ENCODE data around the gene CEBPA.

The CEBPA gene

GRCh38 chr19:33263325-33264023 is 38.9 kb downstream of the CEBPA start:
- Histone ChIP-seq H3K9me3 (ENCODE audit: control insufficient read depth in 2 of 2, low read length in 2 of 2) (no peaks in the 10 kb centered on the region), H3K27me3 (ENCODE audit: control insufficient read depth in 2 of 2, insufficient read depth in 2 of 2, low read length in 2 of 2) (no peaks in the 10 kb centered on the region), H3K4me1 (ENCODE audit: control insufficient read depth in 2 of 2, insufficient read depth in 2 of 2, low read length in 2 of 2) (no peaks in the 10 kb centered on the region), H3K4me3 (ENCODE audit: low read length in 2 of 2) (no peak overlapping the region), H3K36me3 (ENCODE audit: control insufficient read depth in 2 of 2, insufficient read depth in 2 of 2, low read length in 2 of 2) (no peaks in the 10 kb centered on the region), H3K9ac (ENCODE audit: low read depth in 1 of 2, low read length in 2 of 2) (no peak overlapping the region), H3K27ac (ENCODE audit: low read depth in 2 of 2, low read length in 2 of 2) (no peak overlapping the region)

- no peaks in the 10 kb centered on the region for H3K27me3 ChIP-seq (ENCODE audit: control insufficient read depth in 2 of 2, insufficient read depth in 2 of 2, low read length in 2 of 2)
- no peak overlapping the region for H3K9ac ChIP-seq (ENCODE audit: low read depth in 1 of 2, low read length in 2 of 2)
- no peaks in the 10 kb centered on the region for H3K4me1 ChIP-seq (ENCODE audit: control insufficient read depth in 2 of 2, insufficient read depth in 2 of 2, low read length in 2 of 2)
- no peaks in the 10 kb centered on the region for H3K9me3 ChIP-seq (ENCODE audit: control insufficient read depth in 2 of 2, low read length in 2 of 2)
- H3K4me3 ChIP-seq (ENCODE audit: low read length in 2 of 2): no peak overlapping the region
- peak overlapping the region in 1 of 2 donors; percentile 22 for H3K27ac ChIP-seq (ENCODE audit: low read depth in 2 of 2, low read length in 2 of 2)
- H3K36me3 ChIP-seq (ENCODE audit: control insufficient read depth in 2 of 2, insufficient read depth in 2 of 2, low read length in 2 of 2): no peaks in the 10 kb centered on the region
These were observed 40.7 kb downstream of the CEBPA start for GRCh38 chr19:33261511-33262189.

GRCh38 chr19:33260628-33261418 is 41.5 kb downstream of the CEBPA start:
- peak overlapping the region in 1 of 2 donors; percentile 22 for H3K27ac ChIP-seq (ENCODE audit: low read depth in 2 of 2, low read length in 2 of 2)
- H3K36me3 ChIP-seq (ENCODE audit: control insufficient read depth in 2 of 2, insufficient read depth in 2 of 2, low read length in 2 of 2): no peaks in the 10 kb centered on the region
- no peaks in the 10 kb centered on the region for H3K4me1 ChIP-seq (ENCODE audit: control insufficient read depth in 2 of 2, insufficient read depth in 2 of 2, low read length in 2 of 2)
- no peaks in the 10 kb centered on the region for H3K9me3 ChIP-seq (ENCODE audit: control insufficient read depth in 2 of 2, low read length in 2 of 2)
- no peaks in the 10 kb centered on the region for H3K27me3 ChIP-seq (ENCODE audit: control insufficient read depth in 2 of 2, insufficient read depth in 2 of 2, low read length in 2 of 2)
- H3K9ac ChIP-seq (ENCODE audit: low read depth in 1 of 2, low read length in 2 of 2): no peak overlapping the region
- H3K4me3 ChIP-seq (ENCODE audit: low read length in 2 of 2): no peak overlapping the region

GRCh38 chr19:33259539-33259938 is 42.8 kb downstream of the CEBPA start:
- Histone ChIP-seq H3K9ac (ENCODE audit: low read depth in 1 of 2, low read length in 2 of 2) (no peak overlapping the region), H3K27ac (ENCODE audit: low read depth in 2 of 2, low read length in 2 of 2) (no peak overlapping the region), H3K9me3 (ENCODE audit: control insufficient read depth in 2 of 2, low read length in 2 of 2) (no peaks in the 10 kb centered on the region), H3K4me1 (ENCODE audit: control insufficient read depth in 2 of 2, insufficient read depth in 2 of 2, low read length in 2 of 2) (no peaks in the 10 kb centered on the region), H3K27me3 (ENCODE audit: control insufficient read depth in 2 of 2, insufficient read depth in 2 of 2, low read length in 2 of 2) (no peaks in the 10 kb centered on the region), H3K36me3 (ENCODE audit: control insufficient read depth in 2 of 2, insufficient read depth in 2 of 2, low read length in 2 of 2) (no peaks in the 10 kb centered on the region), H3K4me3 (ENCODE audit: low read length in 2 of 2) (no peak overlapping the region)

- no peak overlapping the region for H3K4me3 ChIP-seq (ENCODE audit: low read length in 2 of 2)
- H3K9me3 ChIP-seq (ENCODE audit: control insufficient read depth in 2 of 2, low read length in 2 of 2): no peaks in the 10 kb centered on the region
- no peak overlapping the region for H3K27ac ChIP-seq (ENCODE audit: low read depth in 2 of 2, low read length in 2 of 2)
- H3K9ac ChIP-seq (ENCODE audit: low read depth in 1 of 2, low read length in 2 of 2): no peak overlapping the region
- H3K36me3 ChIP-seq (ENCODE audit: control insufficient read depth in 2 of 2, insufficient read depth in 2 of 2, low read length in 2 of 2): no peaks in the 10 kb centered on the region
- H3K27me3 ChIP-seq (ENCODE audit: control insufficient read depth in 2 of 2, insufficient read depth in 2 of 2, low read length in 2 of 2): no peaks in the 10 kb centered on the region
- H3K4me1 ChIP-seq (ENCODE audit: control insufficient read depth in 2 of 2, insufficient read depth in 2 of 2, low read length in 2 of 2): no peaks in the 10 kb centered on the region
These were observed 44.5 kb downstream of the CEBPA start for GRCh38 chr19:33257828-33258227.

- Histone ChIP-seq H3K36me3 (ENCODE audit: control insufficient read depth in 2 of 2, insufficient read depth in 2 of 2, low read length in 2 of 2) (no peaks in the 10 kb centered on the region), H3K4me1 (ENCODE audit: control insufficient read depth in 2 of 2, insufficient read depth in 2 of 2, low read length in 2 of 2) (no peaks in the 10 kb centered on the region), H3K9me3 (ENCODE audit: control insufficient read depth in 2 of 2, low read length in 2 of 2) (no peaks in the 10 kb centered on the region), H3K27me3 (ENCODE audit: control insufficient read depth in 2 of 2, insufficient read depth in 2 of 2, low read length in 2 of 2) (no peaks in the 10 kb centered on the region), H3K27ac (ENCODE audit: low read depth in 2 of 2, low read length in 2 of 2) (no peak overlapping the region), H3K4me3 (ENCODE audit: low read length in 2 of 2) (no peak overlapping the region), H3K9ac (ENCODE audit: low read depth in 1 of 2, low read length in 2 of 2) (no peak overlapping the region)
These were observed 46.1 kb downstream of the CEBPA start for GRCh38 chr19:33256261-33256660.

- Histone ChIP-seq H3K36me3 (ENCODE audit: control insufficient read depth in 2 of 2, insufficient read depth in 2 of 2, low read length in 2 of 2) (no peaks in the 10 kb centered on the region), H3K9me3 (ENCODE audit: control insufficient read depth in 2 of 2, low read length in 2 of 2) (no peaks in the 10 kb centered on the region), H3K27ac (ENCODE audit: low read depth in 2 of 2, low read length in 2 of 2) (no peak overlapping the region), H3K9ac (ENCODE audit: low read depth in 1 of 2, low read length in 2 of 2) (no peak overlapping the region), H3K27me3 (ENCODE audit: control insufficient read depth in 2 of 2, insufficient read depth in 2 of 2, low read length in 2 of 2) (no peaks in the 10 kb centered on the region), H3K4me3 (ENCODE audit: low read length in 2 of 2) (no peak overlapping the region), H3K4me1 (ENCODE audit: control insufficient read depth in 2 of 2, insufficient read depth in 2 of 2, low read length in 2 of 2) (no peaks in the 10 kb centered on the region)
These were observed 46.6 kb downstream of the CEBPA start for GRCh38 chr19:33255781-33256180.

- H3K9ac ChIP-seq (ENCODE audit: low read depth in 1 of 2, low read length in 2 of 2): no peak overlapping the region
- H3K9me3 ChIP-seq (ENCODE audit: control insufficient read depth in 2 of 2, low read length in 2 of 2): no peaks in the 10 kb centered on the region
- H3K4me1 ChIP-seq (ENCODE audit: control insufficient read depth in 2 of 2, insufficient read depth in 2 of 2, low read length in 2 of 2): no peaks in the 10 kb centered on the region
- H3K36me3 ChIP-seq (ENCODE audit: control insufficient read depth in 2 of 2, insufficient read depth in 2 of 2, low read length in 2 of 2): no peaks in the 10 kb centered on the region
- no peak overlapping the region for H3K4me3 ChIP-seq (ENCODE audit: low read length in 2 of 2)
- H3K27ac ChIP-seq (ENCODE audit: low read depth in 2 of 2, low read length in 2 of 2): no peak overlapping the region
- H3K27me3 ChIP-seq (ENCODE audit: control insufficient read depth in 2 of 2, insufficient read depth in 2 of 2, low read length in 2 of 2): no peaks in the 10 kb centered on the region
These were observed 48.0 kb downstream of the CEBPA start for GRCh38 chr19:33254245-33254824.

- Histone ChIP-seq H3K9ac (ENCODE audit: low read depth in 1 of 2, low read length in 2 of 2) (no peak overlapping the region), H3K4me1 (ENCODE audit: control insufficient read depth in 2 of 2, insufficient read depth in 2 of 2, low read length in 2 of 2) (no peaks in the 10 kb centered on the region), H3K4me3 (ENCODE audit: low read length in 2 of 2) (no peak overlapping the region), H3K36me3 (ENCODE audit: control insufficient read depth in 2 of 2, insufficient read depth in 2 of 2, low read length in 2 of 2) (no peaks in the 10 kb centered on the region), H3K27ac (ENCODE audit: low read depth in 2 of 2, low read length in 2 of 2) (no peak overlapping the region), H3K27me3 (ENCODE audit: control insufficient read depth in 2 of 2, insufficient read depth in 2 of 2, low read length in 2 of 2) (no peaks in the 10 kb centered on the region), H3K9me3 (ENCODE audit: control insufficient read depth in 2 of 2, low read length in 2 of 2) (no peaks in the 10 kb centered on the region)
These were observed 49.4 kb downstream of the CEBPA start for GRCh38 chr19:33252971-33253370.
